H1 (cell line): ENCODE measurements around the gene SPPL3. TPM values are rescaled to one million over a fixed set of nuclear protein-coding genes. Genes with fewer than 3 reads are reported as not detected.

Experiments
- CTCF ChIA-PET: fragments of 300-600 bp; sonication (Branson Sonifier 250); formaldehyde crosslinking; loops from one replicate; lab custom pipeline; 2021; ENCODE audit not compliant: partially characterized antibody; lab: Charles Lee
- POLR2A ChIA-PET: fragments of 300-600 bp; sonication (Branson Sonifier 250); formaldehyde crosslinking; loops from one replicate; lab custom pipeline; 2021; ENCODE audit warnings: inconsistent platforms; ENCODE audit not compliant: partially characterized antibody; lab: Charles Lee
- DNase-seq, 2 experiments: peaks; one replicate each; pipeline versions ENCODE4 v3.0.0 to v3.0.0-alpha.2; 2010 to 2022; ENCODE audit warnings: low spot score in 2 of 2, low read depth in 1 of 2, mixed read lengths in 1 of 2
- FAIRE-seq: peaks from 2 replicates; lab custom pipeline; 2011; peaks lifted over from hg19 to GRCh38; lab: Jason Lieb, UNC
- H2AFZ ChIP-seq: 2 replicates; pipeline ENCODE4 v1.8.1; 2012; ENCODE audit warnings: low read length, inconsistent platforms
- H2AK5ac ChIP-seq: 2 replicates; pipeline ENCODE4 v1.6.1; 2013; ENCODE audit warnings: low read depth, low read length
- H2BK120ac ChIP-seq: replicated peaks from 2 replicates; pipeline ENCODE3; 2013; ENCODE audit warnings: low read depth, low read length, inconsistent platforms
- H2BK12ac ChIP-seq: 2 replicates; pipeline ENCODE4 v1.6.1; 2013; ENCODE audit warnings: low read depth, low read length
- H2BK15ac ChIP-seq: 2 replicates; pipeline ENCODE4 v1.6.1; 2013; ENCODE audit warnings: low read length
- H2BK20ac ChIP-seq: 2 replicates; pipeline ENCODE4 v1.6.1; 2013; ENCODE audit warnings: low read length
- H2BK5ac ChIP-seq: 2 replicates; pipeline ENCODE4 v1.6.1; 2013; ENCODE audit warnings: low read depth, low read length
- H3K14ac ChIP-seq: 2 replicates; pipeline ENCODE4 v1.6.1; 2013; ENCODE audit warnings: inconsistent platforms; ENCODE audit not compliant: insufficient read length
- H3K18ac ChIP-seq: 2 replicates; pipeline ENCODE4 v1.6.1; 2013; ENCODE audit warnings: low read length; ENCODE audit errors: extremely low read depth
- H3K23ac ChIP-seq: 2 replicates; pipeline ENCODE4 v1.6.1; 2013; ENCODE audit warnings: inconsistent platforms; ENCODE audit not compliant: insufficient read length
- H3K23me2 ChIP-seq: 2 replicates; pipeline ENCODE4 v1.6.1; 2013; ENCODE audit warnings: low read depth, low read length
- H3K27ac ChIP-seq: 2 replicates; pipeline ENCODE4 v1.6.1; 2011; ENCODE audit warnings: low read depth, low read length, inconsistent platforms
- H3K27me3 ChIP-seq, 4 experiments: replicated peaks in 1 of 4; 1 replicate in 1 of 4; 2 replicates in 3 of 4; pipeline versions ENCODE4 v1.6.1 to v1.8.1; 2011 to 2013; ENCODE audit warnings: low read length in 3 of 4, mild to moderate bottlenecking in 3 of 4, inconsistent platforms in 2 of 4, mixed read lengths in 2 of 4, moderate library complexity in 1 of 4; ENCODE audit not compliant: control insufficient read depth in 3 of 4, insufficient read depth in 3 of 4; ENCODE audit errors: extremely low read depth in 1 of 4
- H3K36me3 ChIP-seq, 4 experiments: 2 replicates each; pipeline versions ENCODE4 v1.6.1 to v1.8.1; 2011 to 2013; ENCODE audit warnings: mild to moderate bottlenecking in 4 of 4, low read length in 3 of 4, moderate library complexity in 2 of 4, control low read depth in 1 of 4, inconsistent platforms in 1 of 4; ENCODE audit not compliant: insufficient read depth in 4 of 4, control insufficient read depth in 2 of 4
- H3K4ac ChIP-seq: replicated peaks from 2 replicates; pipeline ENCODE3; 2013; ENCODE audit warnings: low read length, low read depth, mixed read lengths, inconsistent platforms; ENCODE audit not compliant: insufficient read length
- H3K4me1 ChIP-seq, 4 experiments: replicated peaks in 1 of 4; 1 replicate in 1 of 4; 2 replicates in 3 of 4; pipeline versions ENCODE4 v1.6.1 to v1.8.1; 2011 to 2013; ENCODE audit warnings: low read length in 3 of 4, inconsistent platforms in 2 of 4, mixed read lengths in 1 of 4; ENCODE audit not compliant: insufficient read depth in 4 of 4, control insufficient read depth in 3 of 4
- H3K4me2 ChIP-seq, 2 experiments: 2 replicates each; pipeline versions ENCODE4 v1.6.1 to v1.8.1; 2011 to 2013; ENCODE audit warnings: low read depth in 2 of 2, low read length in 2 of 2, control low read depth in 1 of 2, inconsistent platforms in 1 of 2, mild to moderate bottlenecking in 1 of 2; ENCODE audit not compliant: insufficient read depth in 1 of 2
- H3K4me3 ChIP-seq, 4 experiments: fragments of 200-600, 300-600 bp in 1 of 4; sonication (generic), shearing (Covaris generic), sonication (Bioruptor Twin) in 1 of 4; 2 replicates each; pipeline versions ENCODE4 v1.5.1 to v1.8.1; 2011 to 2016; ENCODE audit warnings: low read length in 4 of 4, low read depth in 3 of 4, control low read depth in 2 of 4, inconsistent platforms in 2 of 4, mild to moderate bottlenecking in 2 of 4, mixed read lengths in 1 of 4, moderate library complexity in 1 of 4; ENCODE audit not compliant: insufficient read depth in 2 of 4; ENCODE audit errors: extremely low read depth in 1 of 4
- H3K56ac ChIP-seq: replicated peaks from 2 replicates; pipeline ENCODE3; 2013; ENCODE audit warnings: low read depth, mild to moderate bottlenecking, mixed read lengths, low read length, inconsistent platforms; ENCODE audit not compliant: insufficient read length
- H3K79me1 ChIP-seq: 2 replicates; pipeline ENCODE4 v1.6.1; 2013; ENCODE audit warnings: low read depth, low read length, control low read depth
- H3K79me2 ChIP-seq, 2 experiments: 2 replicates each; pipeline versions ENCODE4 v1.6.1 to v1.8.1; 2012 to 2013; ENCODE audit warnings: low read length in 2 of 2, mild to moderate bottlenecking in 2 of 2, inconsistent platforms in 1 of 2; ENCODE audit not compliant: insufficient read depth in 2 of 2, control insufficient read depth in 1 of 2
- H3K9ac ChIP-seq, 4 experiments: replicated peaks in 1 of 4; 1 replicate in 1 of 4; 2 replicates in 3 of 4; pipeline versions ENCODE4 v1.6.1 to v1.8.1; 2011 to 2013; ENCODE audit warnings: low read depth in 3 of 4, low read length in 3 of 4, control low read depth in 2 of 4, mild to moderate bottlenecking in 2 of 4, moderate library complexity in 2 of 4, inconsistent platforms in 1 of 4; ENCODE audit errors: extremely low read depth in 1 of 4
- H3K9me3 ChIP-seq, 2 experiments: 2 replicates each; pipeline versions ENCODE4 v1.6.1 to v1.8.1; 2012 to 2013; ENCODE audit warnings: mild to moderate bottlenecking in 2 of 2, moderate library complexity in 2 of 2, control low read depth in 1 of 2, inconsistent platforms in 1 of 2, low read depth in 1 of 2, low read length in 1 of 2, mixed read lengths in 1 of 2; ENCODE audit not compliant: insufficient read depth in 2 of 2
- H4K20me1 ChIP-seq, 2 experiments: replicated peaks in 1 of 2; 2 replicates each; pipeline versions ENCODE3 to v1.8.1; 2011 to 2013; ENCODE audit warnings: inconsistent platforms in 2 of 2, low read length in 2 of 2, mild to moderate bottlenecking in 1 of 2; ENCODE audit not compliant: insufficient read depth in 2 of 2, control insufficient read depth in 1 of 2
- H4K5ac ChIP-seq: 2 replicates; pipeline ENCODE4 v1.6.1; 2013; ENCODE audit warnings: low read length, low read depth, mixed read lengths, inconsistent platforms; ENCODE audit not compliant: insufficient read length
- H4K8ac ChIP-seq: 2 replicates; pipeline ENCODE4 v1.8.0; 2013; ENCODE audit warnings: mild to moderate bottlenecking, moderate library complexity, low read length, inconsistent platforms; ENCODE audit not compliant: insufficient read depth; ENCODE audit errors: extremely low read depth
- H4K91ac ChIP-seq: replicated peaks from 2 replicates; pipeline ENCODE3; 2013; ENCODE audit warnings: low read length, mixed read lengths, inconsistent platforms; ENCODE audit not compliant: insufficient read length
- BACH1 ChIP-seq: IDR thresholded peaks from 2 replicates; pipeline ENCODE4 v1.6.1; 2012; ENCODE audit warnings: low read length, improper control_type of control experiment
- CBX5 ChIP-seq: fragments of 300-800, 300-1000 bp; sonication (generic); IDR thresholded peaks from 2 replicates; pipeline ENCODE4 v1.7.1; 2016; ENCODE audit warnings: antibody characterized with exemption, low read length, low read depth
- CHD2 ChIP-seq: IDR thresholded peaks from 2 replicates; pipeline ENCODE4 v1.6.1; 2012; ENCODE audit warnings: low read length, improper control_type of control experiment
- HDAC6 ChIP-seq: IDR thresholded peaks from one replicate; pipeline ENCODE4 v1.7.1; 2012; ENCODE audit warnings: low read depth, mild to moderate bottlenecking, inconsistent platforms, low read length, moderate library complexity
- JUN ChIP-seq: IDR thresholded peaks from 2 replicates; pipeline ENCODE4 v1.6.1; 2011; ENCODE audit warnings: low read depth, mild to moderate bottlenecking, improper control_type of control experiment, low read length
- KDM5A ChIP-seq: fragments of 200-600 bp; IDR thresholded peaks from 2 replicates; pipeline ENCODE4 v1.7.1; 2012; ENCODE audit warnings: mild to moderate bottlenecking, low read length, inconsistent platforms, mixed read lengths
- NANOG ChIP-seq: IDR thresholded peaks from 2 replicates; pipeline ENCODE4 v1.6.1; 2011; ENCODE audit warnings: low read length, low read depth, mild to moderate bottlenecking, inconsistent platforms; ENCODE audit not compliant: insufficient read depth, poor library complexity, severe bottlenecking
- POLR2AphosphoS5 ChIP-seq: IDR thresholded peaks from 2 replicates; pipeline ENCODE4 v1.6.1; 2011; ENCODE audit warnings: low read depth, low read length
- SIX5 ChIP-seq: IDR thresholded peaks from 2 replicates; pipeline ENCODE4 v1.6.1; 2011; ENCODE audit warnings: mild to moderate bottlenecking, low read depth, low read length
- SP2 ChIP-seq: IDR thresholded peaks from 2 replicates; pipeline ENCODE4 v1.6.1; 2012; ENCODE audit warnings: mild to moderate bottlenecking, low read length, inconsistent platforms
- SP4 ChIP-seq: IDR thresholded peaks from 2 replicates; pipeline ENCODE4 v1.6.1; 2012; ENCODE audit warnings: low read length, inconsistent platforms
- SRF ChIP-seq: IDR thresholded peaks from 2 replicates; pipeline ENCODE4 v1.6.1; 2011; ENCODE audit warnings: mild to moderate bottlenecking, low read depth, low read length, moderate library complexity
- TBP ChIP-seq: IDR thresholded peaks from 2 replicates; pipeline ENCODE4 v1.6.1; 2011; ENCODE audit warnings: low read depth, low read length, improper control_type of control experiment
- WGBS, 2 experiments: shearing (Covaris generic) in 1 of 2; methylation state at CpG; one replicate each; pipeline versions ENCODE4 v1.1.6 to v1.1.7; 2013 to 2015; ENCODE audit warnings: low lambda C conversion rate in 2 of 2, mixed read lengths in 2 of 2, inconsistent platforms in 1 of 2, low coverage in 1 of 2, missing lambda C conversion rate in 1 of 2; ENCODE audit not compliant: insufficient replicate concordance in 2 of 2, insufficient coverage in 1 of 2, insufficient read length in 1 of 2; ENCODE audit errors: extremely low coverage in 1 of 2, missing lambda C conversion rate in 1 of 2; 5-methylcytosine and 5-hydroxymethylcytosine counted together
- polyA plus RNA-seq, 7 experiments: library from polyadenylated mRNA; depleted of rRNA in 3 of 7; stranded (reverse) in 5 of 7; unstranded in 2 of 7; fragments of >200 nt in 5 of 7; fragments of 200-250 nt in 2 of 7; gene quantifications; 1 replicate in 5 of 7; 2 replicates in 1 of 7; 4 replicates in 1 of 7; pipeline versions ENCODE4 v1.2.1 to v1.2.3, GENCODE V29; 2011 to 2013; ENCODE audit warnings: missing spikeins in 2 of 7, mixed read lengths in 2 of 7
- total RNA-seq: library from RNA; stranded (reverse); fragmentation: NEBNext Ultra II Directional; extraction: Animal tissue kit (Norgen Biotek cat#: 25700); gene quantifications from 2 replicates; pipeline ENCODE4 v1.2.1, GENCODE V29; 2021
- TF ChIP-seq, protein P1 (sequence below): IDR thresholded peaks from 2 replicates; pipeline ENCODE4 v1.6.1; 2012; ENCODE audit warnings: inconsistent platforms
- TF ChIP-seq, protein P2 (sequence below): IDR thresholded peaks from 2 replicates; pipeline ENCODE4 v1.6.1; 2012; ENCODE audit warnings: inconsistent platforms

Gene SPPL3
- total and polyA plus RNA-seq, 2 of the 8 experiments (the other 6 are each of a cell fraction or from before 2014, with no cell fraction given), result 27.3 to 48.4 TPM

DNA sequence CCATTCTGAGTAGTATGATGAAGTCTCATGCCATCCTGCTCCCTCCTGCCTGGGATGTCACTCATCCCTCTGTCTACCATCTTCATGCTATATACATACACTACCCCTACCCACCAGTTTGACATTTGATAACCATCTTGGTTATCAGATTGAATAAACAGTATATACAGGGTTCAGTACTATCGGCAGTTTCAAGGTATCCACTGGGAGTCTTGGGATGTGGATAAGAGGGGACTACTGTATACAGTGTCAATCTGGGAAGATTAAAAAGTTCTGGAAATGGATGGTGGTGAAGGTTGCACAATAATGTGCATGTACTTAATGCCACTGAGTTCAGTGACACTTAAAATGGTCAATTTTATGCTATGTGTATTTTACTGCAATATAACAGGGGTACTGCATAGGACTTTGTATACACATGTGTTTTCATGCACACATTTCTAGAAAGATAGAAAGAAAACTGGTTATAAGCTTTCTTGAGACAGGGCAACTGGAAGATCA lies 22.1 kb downstream of the SPPL3 start:
- no peak overlapping the region for H4K5ac ChIP-seq
- H3K14ac ChIP-seq, result no peak overlapping the region
- no peaks in the 10 kb centered on the region; the same call in 1 of the 2 replicates for H3K79me1 ChIP-seq
- no peaks in the 10 kb centered on the region for H3K23me2 ChIP-seq
- ChIA-PET CTCF (interaction anchor here (0.6 kb wide), 1 partner anchor 1672 kb away, joined by 4 read pairs; no protein-coding TSS in a partner anchor), POLR2A (no interaction called here)
- H4K91ac ChIP-seq, result no peak overlapping the region
- no peak overlapping the region for H2BK120ac ChIP-seq
- H3K4ac ChIP-seq, result no peak overlapping the region
- no peak overlapping the region for H2BK5ac ChIP-seq
- no peaks in the 10 kb centered on the region for H3K9me3 ChIP-seq
- no peak overlapping the region for H2BK20ac ChIP-seq
- no peak overlapping the region for H3K56ac ChIP-seq
- no peak overlapping the region for H2AFZ ChIP-seq
- no peak overlapping the region for H4K8ac ChIP-seq
- H3K79me2 ChIP-seq, result peaks cover 3 to 77% of the 10 kb centered on the region in 2 experiments; a peak in 3 of 4 replicates
- no peaks in the 10 kb centered on the region for H3K36me3 ChIP-seq
- H3K9ac ChIP-seq, result no peak overlapping the region
- no peak for FAIRE-seq
- no peak overlapping the region for H3K23ac ChIP-seq
- no peak overlapping the region for H3K27ac ChIP-seq
- H3K4me3 ChIP-seq, result no peak overlapping the region
- H2BK12ac ChIP-seq, result no peak overlapping the region
- H3K27me3 ChIP-seq, result no peaks in the 10 kb centered on the region
- no peaks in the 10 kb centered on the region for H3K4me1 ChIP-seq
- WGBS, 2 experiments, result 93% methylated on average over 1 of the region's 1 CpG; no CpG with 5 or more reads in 1 of the 2 experiments
- peaks cover 0 to 5% of the 10 kb centered on the region in 2 experiments for H4K20me1 ChIP-seq
- H3K4me2 ChIP-seq, result no peak overlapping the region
- no peak overlapping the region for H2AK5ac ChIP-seq
- no peak for DNase-seq
- H3K18ac ChIP-seq, result no peak overlapping the region
- H2BK15ac ChIP-seq, result no peak overlapping the region
- TF ChIP-seq KDM5A, result no peak
- TF ChIP-seq SRF, result no peak
- TF ChIP-seq CHD2, result no peak
- no peak for TF ChIP-seq NANOG
- TF ChIP-seq SP4, result no peak
- no peak for TF ChIP-seq CBX5
- TF ChIP-seq POLR2AphosphoS5, result no peak
- no peak for TF ChIP-seq JUN
- TF ChIP-seq BACH1, result no peak
- no peak for TF ChIP-seq TBP
- no peak for TF ChIP-seq SP2
- TF ChIP-seq, protein P1, sequence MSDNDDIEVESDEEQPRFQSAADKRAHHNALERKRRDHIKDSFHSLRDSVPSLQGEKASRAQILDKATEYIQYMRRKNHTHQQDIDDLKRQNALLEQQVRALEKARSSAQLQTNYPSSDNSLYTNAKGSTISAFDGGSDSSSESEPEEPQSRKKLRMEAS, result no peak
- no peak for TF ChIP-seq HDAC6
- TF ChIP-seq, protein P2, sequence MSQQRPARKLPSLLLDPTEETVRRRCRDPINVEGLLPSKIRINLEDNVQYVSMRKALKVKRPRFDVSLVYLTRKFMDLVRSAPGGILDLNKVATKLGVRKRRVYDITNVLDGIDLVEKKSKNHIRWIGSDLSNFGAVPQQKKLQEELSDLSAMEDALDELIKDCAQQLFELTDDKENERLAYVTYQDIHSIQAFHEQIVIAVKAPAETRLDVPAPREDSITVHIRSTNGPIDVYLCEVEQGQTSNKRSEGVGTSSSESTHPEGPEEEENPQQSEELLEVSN, result no peak
- TF ChIP-seq SIX5, result no peak
